ENCODE data around the gene PPA1. TPM values are rescaled to one million over a fixed set of nuclear protein-coding genes. Genes with fewer than 3 reads are reported as not detected.

Gene PPA1
- total and polyA plus RNA-seq, 2 donors (not counting 3 experiments of a cell fraction or from before 2014, with no cell fraction given): 63.5 to 140 TPM

GRCh38 chr10:70178139-70178725, 55.0 kb downstream of the PPA1 start:
- Histone ChIP-seq H4K20me1 (replicated peaks; ENCODE audit: control insufficient read depth, extremely low read depth, insufficient read depth, low read length) (no peaks in the 10 kb centered on the region), H3K9me3 (replicated peaks; ENCODE audit: control insufficient read depth, insufficient read depth, low read length) (no peaks in the 10 kb centered on the region), H3K79me2 (ENCODE audit: control insufficient read depth, insufficient read depth, low read length) (no peaks in the 10 kb centered on the region), H3K4me2 (ENCODE audit: insufficient read depth, low read length) (no peak overlapping the region), H3K9ac (replicated peaks; ENCODE audit: extremely low read depth, insufficient read depth, low read length) (no peak overlapping the region), H2AFZ (ENCODE audit: low read depth, low read length) (no peak overlapping the region), H3K9me1 (replicated peaks; ENCODE audit: control insufficient read depth, extremely low read depth, insufficient read depth, low read length) (no peaks in the 10 kb centered on the region), H3K27ac (ENCODE audit: insufficient read depth, low read depth, low read length) (no peak overlapping the region), H3K36me3 (ENCODE audit: control insufficient read depth in 2 of 2, extremely low read depth in 1 of 2, insufficient read depth in 2 of 2, low read length in 2 of 2) (no peaks in the 10 kb centered on the region), H3K4me1 (ENCODE audit: control insufficient read depth, extremely low read depth, insufficient read depth, low read length) (peaks cover 11% of the 10 kb centered on the region), H3K4me3 (replicated peaks in 1 of 3; ENCODE audit: insufficient read depth in 1 of 3, low read depth in 1 of 3, low read length in 3 of 3) (no peak overlapping the region), H3K27me3 (ENCODE audit: control insufficient read depth in 2 of 2, insufficient read depth in 2 of 2, low read length in 2 of 2) (peaks cover 1 to 13% of the 10 kb centered on the region in 2 experiments)
- intact Hi-C loops (cut with micrococcal nuclease) (no loop called here), dilution Hi-C loops (cut with MboI; ENCODE audit: extremely low pct_ligation_motif_present, low sequenced_read_pairs) (no loop called here)
- CTCF ChIA-PET: interaction anchor here (1.3 to 1.8 kb wide), 2 partner anchors 21 to 43 kb away, joined by 3 to 8 read pairs; no protein-coding TSS in a partner anchor
- DNase-seq (ENCODE audit: low read depth, low spot score) (no peak), FAIRE-seq (no peak)
- TF ChIP-seq POLR2AphosphoS5 (IDR thresholded peaks at IDR 0.05; ENCODE audit: insufficient read depth, low read depth, low read length) (no peak), POLR2A (IDR thresholded peaks at IDR 0.05; ENCODE audit: low read depth, low read length) (no peak), EZH2 (IDR thresholded peaks at IDR 0.05; ENCODE audit: borderline replicate concordance, low read depth, low read length, severe bottlenecking) (no peak), CTCF (IDR thresholded peaks at IDR 0.05; ENCODE audit: extremely low read depth in 1 of 2, insufficient read depth in 1 of 2, low read depth in 1 of 2, low read length in 2 of 2) (no peak), MYC (IDR thresholded peaks at IDR 0.05; ENCODE audit: low read depth, low read length) (no peak), FOS (IDR thresholded peaks at IDR 0.05; ENCODE audit: borderline replicate concordance, insufficient read depth, low read length) (no peak), GATA2 (IDR thresholded peaks at IDR 0.05; ENCODE audit: insufficient read depth, insufficient read length, low read depth, low read length) (no peak)
- TF ChIP-seq, protein P1, sequence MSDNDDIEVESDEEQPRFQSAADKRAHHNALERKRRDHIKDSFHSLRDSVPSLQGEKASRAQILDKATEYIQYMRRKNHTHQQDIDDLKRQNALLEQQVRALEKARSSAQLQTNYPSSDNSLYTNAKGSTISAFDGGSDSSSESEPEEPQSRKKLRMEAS (IDR thresholded peaks at IDR 0.05; ENCODE audit: insufficient read depth, insufficient read length): no peak
- POLR2A ChIA-PET: no interaction called here
- BruUV-seq (replicated peaks): no TSS peak
